Spleen (tissue), 7 donors: Measurements from ENCODE around the gene MUC3A.

Experiments
- CTCF ChIP-seq, 11 experiments: fragments of 200-600 bp in 7 of 11; fragments of 450-650 bp in 4 of 11; sonication (generic) in 4 of 11; IDR thresholded peaks in 8 of 11; conservative IDR thresholded peaks in 3 of 11; 1 replicate in 7 of 11; 2 replicates in 4 of 11; pipeline versions ENCODE4 v1.4.0 to v1.8.0; 2016 to 2021; ENCODE audit warnings: antibody characterized with exemption in 11 of 11, inconsistent platforms in 4 of 11, mild to moderate bottlenecking in 1 of 11
- POLR2A ChIP-seq, 3 donors: fragments of 450-650 bp; IDR thresholded peaks; one replicate each; pipeline ENCODE4 v1.5.1; 2017; ENCODE audit warnings: antibody characterized with exemption in 3 of 3, mild to moderate bottlenecking in 1 of 3
- POLR2AphosphoS5 ChIP-seq, 3 donors: sonication (generic); formaldehyde crosslinking; IDR thresholded peaks; one replicate each; pipeline ENCODE4 v1.5.1; 2017; ENCODE audit warnings: antibody characterized with exemption in 3 of 3
- donor health status: DM: no; HTN: no; CAD: no; lungs with moderate emphysema.
- donor health status: DM: no; HTN: no; CAD: no.
- donor health status: DM: no; HTN: no; CAD: no.

- TF ChIP-seq POLR2AphosphoS5 (IDR thresholded peaks at IDR 0.05): no peak
- no peak for TF ChIP-seq POLR2A (IDR thresholded peaks at IDR 0.05)
- TF ChIP-seq CTCF (IDR thresholded peaks at IDR 0.05 in 8 of 11, conservative IDR thresholded peaks at IDR 0.05 in 3 of 11): no peak
Observed at GRCh38 chr7:100959894-100960293, 10.6 kb downstream of the MUC3A start.
